GM20000 (cell line): ENCODE data around the gene LIF.

Source experiments
- DNase-seq: peaks from one replicate; pipeline ENCODE4 v3.0.0; 2012; ENCODE audit warnings: low spot score
- CTCF ChIP-seq: IDR thresholded peaks from 2 replicates; pipeline ENCODE4 v1.5.1; 2012; ENCODE audit warnings: mild to moderate bottlenecking, control low read depth; ENCODE audit errors: extremely low read depth, missing control alignments

The LIF gene

GRCh38 chr22:30227438-30228228 is 18.9 kb downstream of the LIF start:
- no peak for TF ChIP-seq CTCF
- DNase-seq: no peak

DNA sequence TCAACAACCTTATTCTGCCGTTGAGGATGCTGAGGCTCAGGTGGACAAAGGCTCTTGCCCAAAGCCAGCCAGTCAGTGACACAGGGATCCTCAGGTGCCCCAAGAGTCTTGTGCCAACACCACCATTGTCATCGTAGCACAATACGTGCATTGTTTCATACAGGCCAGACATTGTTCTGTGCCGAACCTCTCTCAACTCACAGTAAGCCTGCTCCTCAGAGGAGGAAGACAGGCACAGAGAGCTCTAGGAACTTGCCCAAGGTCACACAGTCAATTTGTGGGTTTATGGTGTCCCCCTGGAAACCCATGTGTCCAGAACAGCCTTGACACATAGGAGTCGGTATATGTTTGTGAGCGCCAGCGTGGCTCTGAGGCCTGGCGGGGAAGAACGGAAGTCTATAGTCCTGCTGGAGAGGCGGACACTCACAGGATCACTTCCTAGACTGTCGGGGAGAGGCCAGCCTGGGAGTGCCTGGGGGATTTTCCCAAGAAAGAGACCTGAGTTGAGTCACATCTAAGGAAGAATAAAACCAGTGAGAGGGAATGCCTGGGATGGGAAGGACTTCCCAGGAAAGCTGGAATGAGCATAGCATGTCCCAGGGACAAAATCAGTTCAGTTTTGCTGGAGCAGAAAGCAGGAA is 20.2 kb downstream of the LIF start:
- no peak for TF ChIP-seq CTCF
- no peak for DNase-seq

GRCh38 chr22:30225220-30225927 is 21.2 kb downstream of the LIF start:
- no peak for TF ChIP-seq CTCF
- DNase-seq: no peak

DNA sequence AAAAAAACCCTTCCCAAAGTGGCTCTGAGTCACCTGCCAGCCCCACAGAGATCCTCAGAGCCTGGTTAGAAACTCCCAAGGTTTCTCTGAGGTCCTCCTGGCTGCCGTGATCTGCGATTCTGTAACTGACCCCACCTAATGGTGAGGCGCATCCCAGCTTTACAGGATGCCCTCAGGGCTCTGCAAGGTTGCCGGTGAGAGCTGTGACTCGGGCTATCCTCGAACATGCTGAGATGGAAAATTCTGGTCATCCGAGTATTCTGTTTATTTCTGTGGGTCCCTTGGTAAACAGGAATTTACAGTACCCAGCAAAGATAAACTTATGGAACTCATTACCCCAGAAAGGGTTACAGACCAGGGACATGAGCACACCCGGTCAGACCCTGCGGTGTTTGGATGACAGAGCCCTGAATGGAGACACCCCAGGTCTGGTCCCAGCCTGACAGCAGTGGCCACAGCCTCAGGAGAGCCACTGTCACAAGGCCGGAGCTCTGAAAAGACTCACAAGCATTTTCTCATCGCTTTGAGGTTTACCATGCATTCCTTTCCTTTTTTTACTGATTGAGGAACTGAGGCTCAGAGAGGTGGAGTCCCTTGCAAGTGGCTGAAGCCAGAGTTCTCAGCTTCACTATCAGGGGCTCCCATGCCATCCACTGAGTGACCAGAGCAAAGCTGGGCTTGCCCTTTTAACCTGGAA is 22.2 kb downstream of the LIF start:
- no peak for TF ChIP-seq CTCF
- DNase-seq: peak; percentile 59

GRCh38 chr22:30223303-30223702 is 23.3 kb downstream of the LIF start:
- no peak for TF ChIP-seq CTCF
- DNase-seq: no peak

- TF ChIP-seq CTCF: no peak
- no peak for DNase-seq
These were observed 24.2 kb downstream of the LIF start for GRCh38 chr22:30222321-30222720.
